Limb (tissue), 2 donors: Measurements from ENCODE around the gene ZNF219.

Experiments
- DNase-seq, 2 donors: peaks; one replicate each; pipeline ENCODE4 v3.0.0-alpha.2; 2016; ENCODE audit errors: extremely low spot score in 2 of 2

ZNF219 gene

GRCh38 chr14:21069388-21070082, 28.9 kb downstream of the ZNF219 start:
- DNase-seq = peak; percentile 64 to 87

GRCh38 chr14:21068521-21069387, 29.7 kb downstream of the ZNF219 start:
- DNase-seq = peak; percentile 72 to 82

GRCh38 chr14:21066882-21067502, 31.5 kb downstream of the ZNF219 start:
- no peak for DNase-seq

- DNase-seq = peak in 1 of 2 donors; percentile 34
Measured at GRCh38 chr14:21063479-21063878, 35.0 kb downstream of the ZNF219 start.

- DNase-seq = no peak
Measured at GRCh38 chr14:21061347-21061668, 37.1 kb downstream of the ZNF219 start.

GRCh38 chr14:21060614-21061346, 37.7 kb downstream of the ZNF219 start:
- DNase-seq = no peak

- DNase-seq = no peak
Measured at GRCh38 chr14:21059842-21060613, 38.4 kb downstream of the ZNF219 start.

GRCh38 chr14:21058903-21059302, 39.6 kb downstream of the ZNF219 start:
- DNase-seq = no peak

- no peak for DNase-seq
Measured at GRCh38 chr14:21057803-21058675, 40.4 kb downstream of the ZNF219 start, which contains the start of gene RNASE8. TSS of gene RNASE8 (plus strand) at chr14:21057822. CDS start at chr14:21057893, 71 bp downstream.

GRCh38 chr14:21056520-21057163, 41.8 kb downstream of the ZNF219 start:
- no peak for DNase-seq

- no peak for DNase-seq
Measured at GRCh38 chr14:21055432-21056117, 42.9 kb downstream of the ZNF219 start.

- no peak for DNase-seq
Measured at GRCh38 chr14:21054768-21055145, 43.7 kb downstream of the ZNF219 start.

- no peak for DNase-seq
Measured at GRCh38 chr14:21054123-21054767, 44.2 kb downstream of the ZNF219 start.

- DNase-seq = no peak
Measured at GRCh38 chr14:21053184-21054122, 45.0 kb downstream of the ZNF219 start.

- no peak for DNase-seq
Measured at GRCh38 chr14:21050597-21050996, 47.9 kb downstream of the ZNF219 start.

GRCh38 chr14:21049271-21049673, 49.2 kb downstream of the ZNF219 start:
- DNase-seq = no peak

GRCh38 chr14:21048638-21049037, 49.8 kb downstream of the ZNF219 start:
- no peak for DNase-seq
